HG02642 (cell line): Measurements from ENCODE around the gene LY6G6F.

Experiments used
- ATAC-seq: cut with Tn5 transposase; IDR thresholded peaks from one replicate; pipeline ENCODE4 v1.9.1; 2021; ENCODE audit warnings: mild to moderate bottlenecking; ENCODE audit not compliant: unreplicated experiment, poor library complexity

Gene LY6G6F

GRCh38 chr6:31706599-31706998, at the start of gene LY6G6F:
LY6G6F (plus strand) TSS chr6:31706866; CDS start chr6:31706907, 41 bp downstream.
- no peak for ATAC-seq

- no peak for ATAC-seq
Measured at GRCh38 chr6:31657406-31658157, 49.1 kb upstream of the LY6G6F start.

DNA sequence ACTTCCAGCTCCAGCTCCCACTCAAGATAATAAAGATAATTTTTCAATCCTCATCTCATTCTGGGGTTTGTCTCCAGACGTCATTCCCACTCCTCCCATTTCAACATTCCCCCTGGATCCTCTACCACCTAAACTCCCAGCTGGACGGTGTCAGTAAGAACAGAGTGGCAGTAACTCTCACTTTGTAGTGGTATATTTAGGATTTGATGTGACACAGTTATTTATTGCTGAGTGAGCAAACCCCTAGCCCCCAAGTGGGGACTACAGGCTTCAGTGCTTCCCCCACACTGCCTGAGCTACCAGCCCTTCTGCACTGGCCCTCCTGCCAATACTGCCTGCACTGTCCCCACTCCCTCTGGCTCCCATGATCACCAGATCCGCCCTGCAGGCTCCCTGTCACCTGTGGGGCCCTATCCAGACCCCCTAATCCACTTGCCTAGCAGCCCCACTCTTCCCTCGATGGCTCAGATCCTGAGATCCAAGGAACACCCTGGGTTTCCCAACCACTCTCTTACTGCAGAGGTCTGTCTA, 48.4 kb upstream of the LY6G6F start:
- no peak for ATAC-seq

DNA sequence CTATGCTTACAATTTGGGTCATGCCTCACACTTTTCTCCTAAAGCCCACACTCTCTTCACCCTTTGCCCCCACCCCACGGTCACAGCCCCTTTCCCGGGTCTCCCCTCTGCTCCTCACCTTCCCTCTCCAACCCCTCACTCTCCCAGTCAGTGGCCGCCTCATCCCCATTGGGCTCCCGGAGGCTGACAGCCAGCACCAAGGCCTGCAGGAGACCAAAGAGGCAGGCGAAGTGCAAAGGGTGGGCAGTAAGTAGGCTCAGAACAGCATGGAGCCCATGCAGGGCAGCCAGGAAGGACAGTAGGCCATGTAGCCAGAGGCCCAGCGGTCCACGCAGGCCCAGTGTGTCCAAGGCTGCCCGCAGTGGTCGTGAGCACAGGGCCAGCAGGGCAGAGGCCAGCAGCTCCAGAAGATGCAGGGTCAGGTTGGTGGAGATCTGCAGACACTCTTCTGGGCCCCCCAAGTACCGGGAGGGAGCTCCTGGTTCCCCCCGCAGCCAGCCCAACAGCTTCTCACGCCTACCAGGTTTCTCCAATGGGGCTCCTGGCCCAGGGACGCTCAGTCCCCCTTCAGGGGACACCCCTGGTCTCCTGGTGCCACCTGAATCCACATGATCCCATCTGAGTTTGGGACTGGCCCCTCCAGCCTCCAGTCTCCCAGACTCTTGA, 47.5 kb upstream of the LY6G6F start:
- no peak for ATAC-seq

- no peak for ATAC-seq
Measured at GRCh38 chr6:31659649-31660380, 46.9 kb upstream of the LY6G6F start.

- ATAC-seq = peak; percentile 50
Measured at GRCh38 chr6:31660381-31661261, 46.0 kb upstream of the LY6G6F start, which contains the start of gene C6orf47. C6orf47 (minus strand) TSS chr6:31660778; CDS start chr6:31659947, 831 bp downstream.

DNA sequence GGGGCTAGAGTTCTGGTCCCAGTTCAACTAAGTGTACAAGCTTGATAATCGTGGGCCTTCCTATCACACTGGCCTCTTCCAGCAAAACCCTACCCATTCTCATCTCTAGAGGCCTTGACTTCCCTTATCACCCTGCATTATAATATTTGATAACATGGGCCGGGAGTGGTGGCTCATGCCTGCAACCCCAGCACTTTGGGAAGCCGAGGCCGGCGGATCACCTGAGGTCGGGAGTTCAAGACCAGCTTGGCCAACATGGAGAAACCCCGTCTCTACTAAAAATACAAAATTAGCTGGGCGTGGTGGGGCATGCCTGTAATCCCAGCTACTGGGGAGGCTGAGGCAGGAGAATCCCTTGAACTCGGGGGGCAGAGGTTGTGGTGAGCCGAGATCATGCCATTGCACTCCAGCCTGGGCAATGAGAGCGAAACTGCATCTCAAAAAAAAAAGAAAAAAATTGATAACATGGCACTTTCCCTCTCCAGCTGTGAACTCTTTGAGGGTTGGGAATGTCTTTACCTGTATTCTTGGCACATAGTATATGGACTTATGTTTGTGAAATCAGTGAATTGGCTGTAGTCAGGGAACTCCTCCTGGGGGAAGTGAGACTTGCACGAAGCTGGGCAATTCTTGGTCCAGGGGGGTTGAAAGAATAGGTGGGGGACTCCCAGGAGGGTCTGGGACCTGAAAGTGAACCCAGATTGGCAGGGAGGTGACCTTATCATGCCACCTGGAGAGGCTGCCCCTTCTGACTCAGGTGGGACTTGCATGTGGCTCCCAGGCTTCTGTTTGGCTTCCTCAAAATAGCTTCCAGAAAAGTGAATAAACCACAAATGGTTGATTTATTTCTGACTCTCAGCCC, 45.2 kb upstream of the LY6G6F start:
- no peak for ATAC-seq

GRCh38 chr6:31662124-31662723, 44.4 kb upstream of the LY6G6F start:
- no peak for ATAC-seq

GRCh38 chr6:31663126-31663960, 43.3 kb upstream of the LY6G6F start:
- ATAC-seq = no peak

GRCh38 chr6:31663961-31664789, 42.5 kb upstream of the LY6G6F start:
- ATAC-seq = no peak

GRCh38 chr6:31664790-31665500, 41.7 kb upstream of the LY6G6F start, which contains the start of gene GPANK1:
GPANK1 (minus strand) TSS chr6:31664997; CDS start chr6:31664478, 519 bp downstream.
- peak; percentile 34 for ATAC-seq

DNA sequence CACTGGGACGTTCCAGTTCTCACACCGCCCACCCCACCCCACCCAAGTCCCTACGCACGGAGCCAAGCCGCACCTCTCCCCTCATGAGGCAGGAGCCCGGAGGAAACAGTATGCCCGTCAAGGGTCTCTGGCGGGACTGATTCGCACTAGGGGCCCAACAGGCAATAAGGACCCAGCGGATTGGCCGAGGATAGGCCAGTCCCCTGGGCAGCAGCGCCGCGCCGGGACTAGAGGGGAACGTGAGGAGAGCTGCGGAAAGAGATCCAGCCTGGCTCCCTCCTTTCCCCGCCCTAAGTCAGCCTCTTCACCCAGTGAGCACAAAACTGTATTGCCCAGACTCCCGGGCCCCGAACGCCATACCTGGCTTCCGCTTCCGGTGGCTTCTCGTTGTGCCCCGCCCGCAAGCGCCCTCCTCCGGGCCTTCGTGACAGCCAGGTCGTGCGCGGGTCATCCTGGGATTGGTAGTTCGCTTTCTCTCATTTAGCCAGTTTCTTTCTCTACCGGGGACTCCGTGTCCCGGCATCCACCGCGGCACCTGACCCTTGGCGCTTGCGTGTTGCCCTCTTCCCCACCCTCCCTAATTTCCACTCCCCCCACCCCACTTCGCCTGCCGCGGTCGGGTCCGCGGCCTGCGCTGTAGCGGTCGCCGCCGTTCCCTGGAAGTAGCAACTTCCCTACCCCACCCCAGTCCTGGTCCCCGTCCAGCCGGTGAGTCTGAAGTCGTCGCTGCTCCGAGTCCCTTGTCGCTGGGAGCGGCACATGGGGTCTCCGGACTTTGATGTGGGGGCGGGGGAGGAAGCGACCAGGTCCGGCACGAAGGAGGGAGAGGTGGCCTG, 40.9 kb upstream of the LY6G6F start, which contains the start of gene CSNK2B:
CSNK2B (plus strand) TSS at position 580 of the 836 bp plus-strand sequence. CDS start 752 bp downstream, outside the sequence.
- ATAC-seq = peak; percentile 81

DNA sequence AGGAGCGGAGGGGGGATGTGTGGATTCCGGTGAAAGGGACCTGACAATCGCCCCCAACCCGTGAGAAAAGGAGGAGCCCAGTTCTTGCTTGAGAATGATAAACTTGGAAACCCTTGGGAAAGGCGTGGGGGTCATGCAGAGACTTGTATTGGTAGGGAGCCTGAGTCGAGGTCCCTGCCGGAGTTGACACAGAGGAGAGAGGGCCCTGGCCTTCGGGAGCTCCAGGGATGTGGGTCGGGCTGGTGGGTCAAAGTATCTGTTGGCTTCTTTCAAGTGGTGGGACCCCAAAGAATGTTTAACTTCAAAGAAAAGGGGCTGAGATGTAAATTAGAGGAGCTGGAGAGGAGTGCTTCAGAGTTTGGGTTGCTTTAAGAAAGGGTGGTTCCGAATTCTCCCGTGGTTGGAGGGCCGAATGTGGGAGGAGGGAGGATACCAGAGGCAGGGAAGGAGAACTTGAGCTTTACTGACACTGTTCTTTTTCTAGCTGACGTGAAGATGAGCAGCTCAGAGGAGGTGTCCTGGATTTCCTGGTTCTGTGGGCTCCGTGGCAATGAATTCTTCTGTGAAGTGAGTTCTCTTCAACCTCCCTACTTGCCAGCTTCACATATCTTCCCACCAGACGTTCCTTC, 40.2 kb upstream of the LY6G6F start:
- no peak for ATAC-seq

- ATAC-seq = no peak
Measured at GRCh38 chr6:31669676-31670075, 37.0 kb upstream of the LY6G6F start, which contains the start of gene LY6G5B. LY6G5B (plus strand) TSS chr6:31669976; CDS start chr6:31670951, 975 bp downstream.
